ENCODE data around the gene ADH4.

- TF ChIP-seq EZH2 (IDR thresholded peaks at IDR 0.05; ENCODE audit: borderline replicate concordance, low read depth, low read length, poor library complexity, severe bottlenecking) (no peak), CTCF (conservative IDR thresholded peaks at IDR 0.05; ENCODE audit: low read depth, low read length) (no peak)
Observed at GRCh38 chr4:99076292-99076976, 67.7 kb downstream of the ADH4 start.

All from A673 (cell line).